Measurements from ENCODE around the gene SLC22A12. TPM values are rescaled to one million over a fixed set of nuclear protein-coding genes. Genes with fewer than 3 reads are reported as not detected.

The SLC22A12 gene
- total and polyA plus RNA-seq, 2 experiments from 2014 or later: not detected

DNA sequence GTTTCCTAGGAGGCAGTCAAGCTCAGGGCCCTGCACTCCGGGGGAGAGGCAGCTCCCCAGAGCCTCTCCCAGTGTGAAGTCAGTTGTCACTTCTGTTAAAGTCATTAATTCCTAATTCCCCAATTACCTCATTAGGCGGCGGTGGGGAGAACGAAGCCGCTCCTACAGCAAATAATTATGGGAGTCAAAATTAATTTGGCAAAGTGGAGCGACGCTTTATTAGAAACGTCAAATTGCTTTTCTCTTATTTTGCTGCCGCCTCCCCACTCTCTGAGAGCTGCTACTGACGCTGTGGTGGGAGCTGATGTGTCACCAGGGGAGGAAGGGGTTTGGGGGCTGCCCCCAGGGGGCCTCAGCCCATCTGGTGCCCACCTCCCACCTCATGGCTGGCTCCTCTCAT lies 41.6 kb downstream of the SLC22A12 start:
- Histone ChIP-seq H3K36me3 (no peaks in the 10 kb centered on the region), H3K27me3 (peaks cover 27% of the 10 kb centered on the region), H3K4me3 (no peak overlapping the region), H3K4me1 (ENCODE audit: low read depth) (no peaks in the 10 kb centered on the region), H3K27ac (no peak overlapping the region), H3K9me3 (ENCODE audit: low read depth) (no peaks in the 10 kb centered on the region)
- no peak for TF ChIP-seq CTCF (IDR thresholded peaks at IDR 0.05; ENCODE audit: low read depth, low read length)
- DNase-seq (ENCODE audit: low read depth in 1 of 2, low spot score in 1 of 2): no peak

GRCh38 chr11:64633555-64634159 lies 42.6 kb downstream of the SLC22A12 start:
- no peak for TF ChIP-seq CTCF (IDR thresholded peaks at IDR 0.05; ENCODE audit: low read depth, low read length)
- Histone ChIP-seq H3K27me3 (peaks cover 37% of the 10 kb centered on the region), H3K4me1 (ENCODE audit: low read depth) (peaks cover 6% of the 10 kb centered on the region), H3K27ac (no peak overlapping the region), H3K36me3 (no peaks in the 10 kb centered on the region), H3K4me3 (no peak overlapping the region), H3K9me3 (ENCODE audit: low read depth) (no peaks in the 10 kb centered on the region)
- no peak for DNase-seq (ENCODE audit: low read depth in 1 of 2, low spot score in 1 of 2)

GRCh38 chr11:64637334-64638017 lies 46.5 kb downstream of the SLC22A12 start:
- DNase-seq (ENCODE audit: low read depth in 1 of 2, low spot score in 1 of 2): peak in 1 of 2 donors; percentile 26
- no peaks in the 10 kb centered on the region for H3K36me3 ChIP-seq
- TF ChIP-seq CTCF (IDR thresholded peaks at IDR 0.05; ENCODE audit: low read depth, low read length): no peak
- H3K27me3 ChIP-seq: peaks cover 54% of the 10 kb centered on the region
- no peak overlapping the region for H3K27ac ChIP-seq
- no peak overlapping the region for H3K4me3 ChIP-seq
- no peaks in the 10 kb centered on the region for H3K9me3 ChIP-seq (ENCODE audit: low read depth)
- peaks cover 6% of the 10 kb centered on the region for H3K4me1 ChIP-seq (ENCODE audit: low read depth)

DNA sequence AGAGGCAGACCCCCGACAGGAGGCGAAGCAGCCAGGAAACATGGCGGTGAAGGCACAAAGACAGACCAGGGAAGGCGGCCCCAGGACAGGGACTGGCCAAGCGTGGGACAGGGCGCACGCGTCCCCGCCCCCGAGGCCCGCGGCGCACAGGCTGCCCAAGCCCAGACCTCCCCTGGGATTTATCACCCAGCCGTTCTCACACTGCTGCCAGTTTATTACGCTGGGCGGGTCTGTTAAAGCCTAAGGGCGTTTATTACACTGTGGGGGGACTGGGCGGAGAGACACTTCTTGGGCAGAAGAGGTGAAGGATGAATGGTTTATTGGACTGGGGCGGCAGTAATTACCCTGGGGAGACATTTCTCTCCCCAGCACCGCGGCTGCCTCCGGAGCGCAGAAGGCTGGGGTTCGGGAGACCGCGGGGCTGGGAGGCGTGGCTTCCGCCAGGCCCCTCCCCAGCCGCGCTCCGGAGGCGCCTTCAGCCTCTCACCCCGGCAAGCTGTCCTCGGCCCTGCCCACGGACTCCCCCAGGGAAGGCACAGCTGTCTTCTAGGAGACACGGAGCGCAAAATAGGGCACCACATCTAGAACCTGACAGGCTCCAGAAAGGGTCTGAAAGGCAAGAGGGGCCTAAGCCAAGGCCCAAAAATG lies 47.1 kb downstream of the SLC22A12 start:
- Histone ChIP-seq H3K27me3 (peaks cover 61% of the 10 kb centered on the region), H3K9me3 (ENCODE audit: low read depth) (no peaks in the 10 kb centered on the region), H3K4me3 (no peak overlapping the region), H3K27ac (no peak overlapping the region), H3K36me3 (no peaks in the 10 kb centered on the region), H3K4me1 (ENCODE audit: low read depth) (peaks cover 6% of the 10 kb centered on the region)
- no peak for TF ChIP-seq CTCF (IDR thresholded peaks at IDR 0.05; ENCODE audit: low read depth, low read length)
- peak; percentile 18 to 26 for DNase-seq (ENCODE audit: low read depth in 1 of 2, low spot score in 1 of 2)

DNA sequence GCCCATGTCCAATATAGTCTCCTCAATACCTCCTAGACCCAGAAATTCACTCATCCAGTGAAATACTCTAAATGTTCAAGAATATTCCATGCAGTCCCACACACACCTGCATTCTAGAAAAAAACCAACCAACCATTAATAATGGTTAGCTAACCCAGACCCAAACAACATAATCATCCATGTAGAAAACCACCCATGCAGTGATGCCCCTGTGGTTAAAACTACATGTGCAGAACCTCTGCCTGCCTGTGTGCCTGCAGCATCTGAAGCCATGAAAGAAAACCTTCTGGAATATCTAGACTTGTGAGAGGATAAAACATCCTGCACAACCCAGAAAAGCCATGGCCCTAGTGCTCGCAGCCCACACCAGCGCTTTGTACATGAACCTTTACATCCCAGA lies 47.8 kb downstream of the SLC22A12 start:
- H3K4me1 ChIP-seq (ENCODE audit: low read depth): peaks cover 6% of the 10 kb centered on the region
- no peak for DNase-seq (ENCODE audit: low read depth in 1 of 2, low spot score in 1 of 2)
- H3K4me3 ChIP-seq: no peak overlapping the region
- peaks cover 68% of the 10 kb centered on the region for H3K27me3 ChIP-seq
- no peaks in the 10 kb centered on the region for H3K36me3 ChIP-seq
- no peak for TF ChIP-seq CTCF (IDR thresholded peaks at IDR 0.05; ENCODE audit: low read depth, low read length)
- no peaks in the 10 kb centered on the region for H3K9me3 ChIP-seq (ENCODE audit: low read depth)
- H3K27ac ChIP-seq: no peak overlapping the region

Measured in cardiac muscle cell (in vitro differentiated cells and primary cell).